NT2/D1 (cell line): ENCODE results near the gene ZGRF1.

Source experiments
- YY1 ChIP-seq: IDR thresholded peaks from 2 replicates; pipeline ENCODE4 v1.6.1; 2011; ENCODE audit not compliant: insufficient read length, insufficient read depth
- ZNF274 ChIP-seq: IDR thresholded peaks from 2 replicates; pipeline ENCODE4 v1.6.1; 2011; ENCODE audit warnings: mild to moderate bottlenecking, low read depth, low read length

GRCh38 chr4:112594993-112595392 lies 41.7 kb downstream of the ZGRF1 start:
- TF ChIP-seq YY1 = no peak
- TF ChIP-seq ZNF274 = no peak
